WERI-Rb-1 (cell line): ENCODE measurements around the gene ANO6.

Experiments used
- DNase-seq: peaks from one replicate; pipeline ENCODE4 v3.0.0-alpha.2; 2020
- H3K27ac ChIP-seq: fragments of 250-450 bp; sonication (Bioruptor Pico); 2 replicates; pipeline ENCODE4 v1.5.1; 2020; ENCODE audit warnings: mild to moderate bottlenecking, moderate library complexity
- H3K27me3 ChIP-seq: fragments of 250-450 bp; sonication (Bioruptor Pico); 2 replicates; pipeline ENCODE4 v1.5.1; 2021; ENCODE audit warnings: mild to moderate bottlenecking, low read depth, moderate library complexity; ENCODE audit not compliant: insufficient read depth, severe bottlenecking
- H3K36me3 ChIP-seq: fragments of 250-450 bp; sonication (Bioruptor Pico); 2 replicates; pipeline ENCODE4 v1.5.1; 2020; ENCODE audit warnings: mild to moderate bottlenecking, moderate library complexity
- H3K4me3 ChIP-seq: 2 replicates; pipeline ENCODE4 v1.5.1; 2011; ENCODE audit warnings: low read depth, mild to moderate bottlenecking, control low read depth, low read length
- H3K9me3 ChIP-seq: fragments of 250-450 bp; sonication (Bioruptor Pico); 2 replicates; pipeline ENCODE4 v1.5.1; 2021; ENCODE audit warnings: mild to moderate bottlenecking, moderate library complexity; ENCODE audit not compliant: severe bottlenecking
- CTCF ChIP-seq: IDR thresholded peaks from 2 replicates; pipeline ENCODE4 v1.5.1; 2011; ENCODE audit warnings: low read depth, mild to moderate bottlenecking, control low read depth, inconsistent platforms, low read length

ANO6 gene

DNA sequence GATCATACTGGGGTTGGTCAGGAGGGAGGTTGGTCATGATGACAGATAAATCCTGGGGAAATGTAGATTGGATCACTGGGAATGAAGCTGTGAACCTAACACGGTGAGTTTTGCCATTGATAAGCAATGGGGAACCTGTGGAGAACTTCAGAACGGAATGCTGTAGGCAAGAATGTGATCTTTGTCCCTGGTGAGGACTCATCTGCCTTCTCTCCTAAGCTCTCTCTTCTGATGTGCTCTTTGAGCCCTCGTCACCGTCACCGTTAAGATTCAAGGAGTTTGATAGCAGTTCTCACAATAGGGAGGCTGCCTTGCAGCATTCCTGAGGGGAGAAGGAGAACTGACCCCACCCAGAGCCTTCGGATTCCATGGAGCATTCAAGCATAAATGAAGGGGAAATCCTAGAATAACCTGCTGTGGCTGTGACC is 217.6 kb downstream of the ANO6 start:
- TF ChIP-seq CTCF: no peak
- Histone ChIP-seq H3K4me3 (no peak overlapping the region), H3K27ac (no peak overlapping the region), H3K27me3 (no peaks in the 10 kb centered on the region), H3K36me3 (no peaks in the 10 kb centered on the region), H3K9me3 (no peaks in the 10 kb centered on the region)
- no peak for DNase-seq

- no peaks in the 10 kb centered on the region for H3K9me3 ChIP-seq
- no peak for TF ChIP-seq CTCF
- H3K36me3 ChIP-seq: no peaks in the 10 kb centered on the region
- H3K27ac ChIP-seq: no peak overlapping the region
- no peak for DNase-seq
- H3K4me3 ChIP-seq: no peak overlapping the region
- no peaks in the 10 kb centered on the region for H3K27me3 ChIP-seq
These were observed 218.2 kb downstream of the ANO6 start for GRCh38 chr12:45434094-45434493.

- Histone ChIP-seq H3K27me3 (no peaks in the 10 kb centered on the region), H3K27ac (no peak overlapping the region), H3K36me3 (no peaks in the 10 kb centered on the region), H3K4me3 (no peak overlapping the region), H3K9me3 (no peaks in the 10 kb centered on the region)
- no peak for TF ChIP-seq CTCF
- no peak for DNase-seq
These were observed 220.2 kb downstream of the ANO6 start for GRCh38 chr12:45435945-45436710.

- no peak overlapping the region for H3K4me3 ChIP-seq
- no peaks in the 10 kb centered on the region for H3K9me3 ChIP-seq
- H3K36me3 ChIP-seq: no peaks in the 10 kb centered on the region
- no peak for DNase-seq
- no peak for TF ChIP-seq CTCF
- H3K27ac ChIP-seq: no peak overlapping the region
- no peaks in the 10 kb centered on the region for H3K27me3 ChIP-seq
These were observed 223.1 kb downstream of the ANO6 start for GRCh38 chr12:45439039-45439438.

DNA sequence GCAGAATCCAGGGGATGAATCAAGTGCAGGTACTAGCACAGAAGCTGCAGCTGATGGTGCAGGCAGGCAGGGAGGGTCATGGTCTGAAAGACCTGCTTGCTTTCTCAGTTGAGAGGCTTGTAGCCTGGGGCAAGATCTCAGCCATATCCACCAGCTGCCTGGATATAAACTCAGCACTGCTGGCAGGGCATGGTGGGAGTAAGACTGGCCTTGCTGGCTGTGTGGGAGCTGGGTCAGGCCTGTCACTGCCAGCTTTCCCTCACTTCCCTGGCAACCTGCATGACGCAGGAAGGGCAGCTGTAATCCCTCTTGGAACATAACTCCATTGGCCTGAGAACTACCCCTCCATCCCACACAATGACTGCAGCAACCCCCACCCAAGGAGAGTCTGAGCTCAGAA is 230.1 kb downstream of the ANO6 start:
- Histone ChIP-seq H3K4me3 (no peak overlapping the region), H3K27me3 (no peaks in the 10 kb centered on the region), H3K36me3 (no peaks in the 10 kb centered on the region), H3K27ac (no peak overlapping the region), H3K9me3 (no peaks in the 10 kb centered on the region)
- no peak for DNase-seq
- TF ChIP-seq CTCF: no peak

GRCh38 chr12:45458238-45458637 is 242.3 kb downstream of the ANO6 start:
- no peak overlapping the region for H3K27ac ChIP-seq
- H3K4me3 ChIP-seq: no peak overlapping the region
- no peaks in the 10 kb centered on the region for H3K9me3 ChIP-seq
- no peaks in the 10 kb centered on the region for H3K27me3 ChIP-seq
- no peak for TF ChIP-seq CTCF
- no peak for DNase-seq
- no peaks in the 10 kb centered on the region for H3K36me3 ChIP-seq
